ENCODE results near the gene LMCD1.

DNA sequence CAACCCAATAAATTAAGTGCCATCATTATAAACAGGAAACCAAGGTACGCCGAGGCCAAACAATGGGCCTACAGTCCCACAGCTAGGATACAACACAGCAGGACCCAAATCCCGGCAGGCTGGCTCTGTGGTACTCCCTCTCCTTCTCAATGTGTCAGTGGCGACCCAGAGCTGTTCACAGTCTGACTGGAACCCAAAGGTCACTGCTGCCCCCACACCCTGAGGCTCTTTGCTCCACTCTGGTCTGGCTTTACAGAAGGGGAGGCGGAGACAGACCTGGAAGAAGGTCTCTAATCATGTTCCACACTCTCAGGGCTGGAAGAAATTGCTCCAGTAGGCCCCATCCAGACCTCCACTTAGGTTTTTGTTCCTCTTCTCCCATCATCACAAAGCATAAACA is 48.5 kb upstream of the LMCD1 start:
- TF ChIP-seq NRF1 (IDR thresholded peaks at IDR 0.05; ENCODE audit: low read depth, low read length) (no peak), EZH2 (IDR thresholded peaks at IDR 0.05; ENCODE audit: low read depth, low read length, severe bottlenecking) (no peak), TCF12 (IDR thresholded peaks at IDR 0.05; ENCODE audit: low read depth, low read length) (no peak), ZNF274 (IDR thresholded peaks at IDR 0.05; ENCODE audit: borderline replicate concordance, extremely low read depth, low read length) (no peak), POLR2A (IDR thresholded peaks at IDR 0.05; ENCODE audit: control extremely low read depth in 1 of 2, low read depth in 2 of 2, low read length in 2 of 2) (no peak), CEBPB (IDR thresholded peaks at IDR 0.05; ENCODE audit: low read depth, low read length) (no peak), POLR2AphosphoS5 (IDR thresholded peaks at IDR 0.05; ENCODE audit: low read depth, low read length) (no peak), RFX5 (IDR thresholded peaks at IDR 0.05; ENCODE audit: borderline replicate concordance, low read depth, low read length) (no peak), GABPA (IDR thresholded peaks at IDR 0.05; ENCODE audit: borderline replicate concordance, insufficient read depth, low read length) (no peak)
- TF ChIP-seq, protein P1, sequence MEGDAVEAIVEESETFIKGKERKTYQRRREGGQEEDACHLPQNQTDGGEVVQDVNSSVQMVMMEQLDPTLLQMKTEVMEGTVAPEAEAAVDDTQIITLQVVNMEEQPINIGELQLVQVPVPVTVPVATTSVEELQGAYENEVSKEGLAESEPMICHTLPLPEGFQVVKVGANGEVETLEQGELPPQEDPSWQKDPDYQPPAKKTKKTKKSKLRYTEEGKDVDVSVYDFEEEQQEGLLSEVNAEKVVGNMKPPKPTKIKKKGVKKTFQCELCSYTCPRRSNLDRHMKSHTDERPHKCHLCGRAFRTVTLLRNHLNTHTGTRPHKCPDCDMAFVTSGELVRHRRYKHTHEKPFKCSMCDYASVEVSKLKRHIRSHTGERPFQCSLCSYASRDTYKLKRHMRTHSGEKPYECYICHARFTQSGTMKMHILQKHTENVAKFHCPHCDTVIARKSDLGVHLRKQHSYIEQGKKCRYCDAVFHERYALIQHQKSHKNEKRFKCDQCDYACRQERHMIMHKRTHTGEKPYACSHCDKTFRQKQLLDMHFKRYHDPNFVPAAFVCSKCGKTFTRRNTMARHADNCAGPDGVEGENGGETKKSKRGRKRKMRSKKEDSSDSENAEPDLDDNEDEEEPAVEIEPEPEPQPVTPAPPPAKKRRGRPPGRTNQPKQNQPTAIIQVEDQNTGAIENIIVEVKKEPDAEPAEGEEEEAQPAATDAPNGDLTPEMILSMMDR (IDR thresholded peaks at IDR 0.05; ENCODE audit: control extremely low read depth in 1 of 3, insufficient read depth in 1 of 3, low read depth in 1 of 3, low read length in 3 of 3), result no peak

Measured in H1 (cell line).